T1000 (cell line): Measurements from ENCODE around the gene ZNF23.

Source experiments
- DNase-seq: peaks from one replicate; lab custom pipeline; 2025; ENCODE audit warnings: mixed read lengths; lab: John Stamatoyannopoulos, UW

Gene ZNF23

DNA sequence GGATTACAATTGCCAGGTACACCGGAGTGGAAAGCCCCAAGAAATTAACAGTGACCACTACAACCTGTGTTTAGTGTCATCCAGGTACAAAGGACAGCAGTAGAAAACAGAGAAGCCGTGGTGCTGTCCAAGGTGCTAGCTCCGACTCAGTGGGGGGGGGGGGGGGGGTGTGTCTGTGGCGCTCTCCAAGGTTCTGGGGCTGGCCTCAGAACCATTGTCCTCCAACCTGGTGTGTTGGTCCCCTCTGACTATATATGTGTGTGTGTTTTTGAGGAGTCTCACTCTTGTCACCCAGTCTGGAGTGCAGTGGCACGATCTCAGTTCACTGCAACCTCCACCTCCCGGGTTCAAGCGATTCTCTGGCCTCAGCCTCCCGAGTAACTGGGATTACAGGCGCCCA, 5.8 kb upstream of the ZNF23 start:
- DNase-seq: no peak

- no peak for DNase-seq
Measured at GRCh38 chr16:71464231-71464630, 2.2 kb upstream of the ZNF23 start.

- no peak for DNase-seq
Measured at GRCh38 chr16:71460941-71461340, 1.1 kb downstream of the ZNF23 start.

DNA sequence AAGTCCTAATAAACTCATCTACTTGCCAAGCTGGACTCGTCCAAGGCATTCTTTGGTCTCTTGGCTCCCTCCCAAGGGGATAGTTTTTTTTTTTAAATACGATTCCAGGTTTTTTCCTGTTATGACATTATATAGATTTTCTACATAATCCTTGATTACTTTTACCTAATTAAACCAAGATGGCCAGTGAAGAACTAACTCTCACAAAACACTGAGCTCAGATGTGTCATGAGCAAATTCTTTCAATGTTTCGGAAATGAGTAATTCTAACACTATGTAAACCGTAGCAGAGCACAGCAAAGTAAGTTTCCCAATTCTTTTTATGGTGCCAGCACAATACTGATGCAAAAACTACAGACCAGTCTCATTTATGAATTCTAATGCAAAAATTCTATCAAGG, 1.8 kb downstream of the ZNF23 start:
- DNase-seq: no peak

GRCh38 chr16:71459510-71459909, 2.5 kb downstream of the ZNF23 start:
- DNase-seq: no peak

DNA sequence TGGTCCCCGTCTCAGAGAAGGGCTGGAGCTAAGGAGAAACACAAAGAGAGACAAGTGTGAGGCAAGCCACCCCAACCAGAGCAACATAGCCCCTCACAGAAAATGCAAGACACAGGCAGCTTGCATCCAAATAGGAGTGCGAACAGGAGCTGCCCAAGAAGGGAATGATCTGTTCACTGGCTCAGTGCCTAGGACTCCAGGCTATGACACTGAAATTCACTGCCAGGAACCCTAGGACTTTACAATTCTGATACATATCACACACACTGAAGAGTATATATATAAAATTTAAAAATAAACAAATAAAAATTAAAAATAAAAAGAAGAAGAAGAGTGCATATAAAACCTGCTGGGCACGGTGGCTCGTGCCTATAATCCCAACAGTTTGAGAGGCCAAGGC, 5.2 kb downstream of the ZNF23 start:
- DNase-seq: no peak

DNA sequence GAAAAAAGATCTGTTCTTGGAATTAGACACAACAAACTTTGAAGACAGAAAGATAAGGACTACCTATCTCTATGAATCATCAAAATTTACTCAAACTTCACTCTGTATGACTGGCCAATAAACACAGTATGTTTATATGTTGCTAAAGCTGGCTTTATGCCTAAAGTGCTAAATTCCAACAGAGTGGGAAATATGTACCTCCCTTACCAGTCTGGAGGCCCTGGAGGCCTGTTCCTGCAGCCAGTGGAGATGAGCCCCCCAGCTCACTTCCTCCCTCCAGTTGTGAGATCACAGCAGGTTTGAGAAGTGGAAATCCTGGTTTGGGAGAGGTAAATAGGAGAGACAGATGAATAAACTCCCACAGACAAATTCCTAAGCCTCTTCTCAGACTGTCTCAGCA, 9.0 kb downstream of the ZNF23 start:
- no peak for DNase-seq

GRCh38 chr16:71449020-71449419, 13.0 kb downstream of the ZNF23 start:
- no peak for DNase-seq

- DNase-seq: no peak
Measured at GRCh38 chr16:71448274-71448866, 13.7 kb downstream of the ZNF23 start.

GRCh38 chr16:71443714-71444113, 18.3 kb downstream of the ZNF23 start:
- no peak for DNase-seq

GRCh38 chr16:71442051-71442440, 20.0 kb downstream of the ZNF23 start, which contains the start of gene TLE7:
TLE7 (minus strand) TSS chr16:71442054; CDS start chr16:71433324, 8,730 bp downstream.
- no peak for DNase-seq

- DNase-seq: no peak
Measured at GRCh38 chr16:71441348-71442050, 20.5 kb downstream of the ZNF23 start.

DNA sequence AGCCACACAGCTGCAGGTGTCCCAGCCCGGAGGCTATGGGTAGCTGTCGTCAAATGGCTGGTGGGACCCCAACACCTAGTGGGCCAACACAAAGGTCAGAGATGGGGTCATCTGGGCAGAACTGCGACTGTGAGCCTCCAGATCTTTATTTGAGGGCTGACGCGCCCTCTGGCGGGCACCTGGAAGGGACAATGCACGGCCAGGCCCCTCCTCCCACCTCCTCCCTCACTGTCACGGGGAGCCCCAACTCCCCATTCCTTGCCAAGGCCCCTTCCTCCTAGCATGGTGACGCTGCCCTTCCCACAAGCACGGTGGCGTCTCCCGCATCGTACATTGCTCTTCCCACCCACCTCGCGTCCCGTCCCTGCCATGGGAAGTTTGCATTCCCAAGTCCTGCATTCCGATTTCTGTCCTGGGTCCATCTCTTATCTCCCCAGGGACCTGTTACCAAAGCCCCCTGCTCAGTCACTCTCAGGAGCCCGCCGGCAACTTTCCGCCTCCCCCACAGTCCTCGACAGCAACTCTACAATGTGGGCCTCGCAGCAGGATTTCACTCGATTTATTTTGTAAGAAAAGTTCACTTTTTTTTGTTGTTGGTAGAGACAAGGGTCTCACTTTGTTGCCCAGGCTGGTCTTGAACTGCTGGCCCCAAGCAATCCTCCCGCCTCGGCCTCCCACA, 21.2 kb downstream of the ZNF23 start:
- no peak for DNase-seq

GRCh38 chr16:71439523-71439922, 22.5 kb downstream of the ZNF23 start:
- DNase-seq: no peak

- no peak for DNase-seq
Measured at GRCh38 chr16:71436473-71436872, 25.6 kb downstream of the ZNF23 start.

- DNase-seq: no peak
Measured at GRCh38 chr16:71432906-71433305, 29.1 kb downstream of the ZNF23 start.

GRCh38 chr16:71431991-71432390, 30.1 kb downstream of the ZNF23 start:
- no peak for DNase-seq

DNA sequence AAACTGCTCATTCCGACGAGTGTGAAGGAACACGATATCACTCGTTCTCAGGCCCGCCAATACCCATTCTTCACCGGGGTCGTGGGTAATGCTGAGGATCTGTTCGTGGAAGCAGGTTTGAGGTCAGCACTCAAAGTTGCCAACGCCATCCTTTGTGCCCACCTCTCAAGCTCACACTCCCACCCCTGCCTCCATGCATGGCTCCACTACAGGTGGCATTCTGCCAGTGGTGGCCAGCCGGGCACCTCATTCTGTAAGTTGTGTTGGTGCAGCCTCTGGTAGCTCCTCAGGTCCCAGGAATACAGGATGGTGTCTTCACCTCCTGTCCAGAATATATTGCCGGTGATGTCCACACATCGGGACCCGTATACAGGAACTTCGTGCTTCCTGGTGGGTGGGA, 30.9 kb downstream of the ZNF23 start:
- DNase-seq: no peak

DNA sequence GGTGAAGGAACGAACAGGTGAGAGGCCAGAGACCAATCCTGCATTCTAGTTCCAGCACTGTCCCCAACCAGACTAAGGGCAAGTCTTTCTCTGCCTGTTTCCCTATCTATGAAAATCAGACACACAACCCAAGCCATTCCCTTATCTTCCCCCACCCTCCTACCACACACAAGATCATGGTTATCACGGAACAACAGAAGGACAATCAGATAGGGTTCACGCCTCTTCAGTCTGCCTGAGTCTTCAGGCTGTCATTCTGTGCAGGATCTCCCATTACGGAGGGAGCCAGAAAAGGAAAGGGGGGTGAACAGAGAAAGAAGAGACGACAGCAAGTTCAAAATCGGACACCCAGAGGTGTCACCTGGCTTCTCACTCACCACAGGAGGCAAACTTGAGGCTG, 31.3 kb downstream of the ZNF23 start:
- DNase-seq: no peak

- no peak for DNase-seq
Measured at GRCh38 chr16:71429581-71429980, 32.5 kb downstream of the ZNF23 start.

GRCh38 chr16:71428883-71429282, 33.2 kb downstream of the ZNF23 start:
- DNase-seq: peak; percentile 59

GRCh38 chr16:71428385-71428784, 33.7 kb downstream of the ZNF23 start:
- no peak for DNase-seq

DNA sequence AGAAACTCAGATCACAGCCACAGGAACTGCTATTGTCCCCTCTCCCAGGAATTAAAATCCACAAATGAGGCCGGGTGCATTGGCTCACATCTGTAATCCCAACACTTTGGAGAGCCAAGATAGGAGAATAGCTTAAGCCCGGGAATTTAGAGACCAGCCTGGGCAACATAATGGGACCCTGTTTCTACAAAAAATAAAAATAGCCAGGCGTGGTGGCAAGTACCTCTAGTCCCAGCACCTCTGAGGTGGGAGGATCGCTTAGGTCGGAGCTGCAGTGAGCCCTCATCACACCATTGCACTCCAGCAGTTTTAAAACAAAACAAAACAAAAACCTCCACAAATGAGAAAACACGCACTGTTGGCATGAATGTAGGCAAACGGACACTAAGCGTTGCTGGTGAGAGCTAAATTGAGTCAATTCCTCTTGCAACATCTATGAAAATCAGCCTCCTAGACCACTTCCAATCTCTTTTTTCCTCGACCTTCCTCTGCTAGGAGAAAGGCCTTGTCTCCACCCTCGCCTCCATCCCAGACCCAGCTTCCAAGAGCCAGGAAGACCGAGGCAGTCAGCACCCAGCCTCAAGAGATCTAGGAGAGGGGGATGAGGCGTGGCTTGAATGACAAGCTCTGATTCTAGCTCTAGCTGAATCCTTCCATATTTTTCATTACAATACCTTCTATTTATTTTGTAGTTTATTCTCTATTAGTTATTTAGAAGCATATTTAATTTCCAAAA, 35.0 kb downstream of the ZNF23 start:
- DNase-seq: no peak
